ENCODE results near the gene SLC47A2. TPM values are rescaled to one million over a fixed set of nuclear protein-coding genes. Genes with fewer than 3 reads are reported as not detected.
A peak's percentile ranks its signal among the peaks of the same experiment; 100 is the strongest.

SLC47A2 gene
- polyA plus RNA-seq, 1 donor (not counting 4 experiments of a cell fraction or from before 2014, with no cell fraction given) = 0.88 TPM

- Histone ChIP-seq H3K79me2 (ENCODE audit: control insufficient read depth, insufficient read depth, low read length) (no peaks in the 10 kb centered on the region), H3K36me3 (ENCODE audit: control insufficient read depth in 2 of 2, extremely low read depth in 1 of 2, insufficient read depth in 2 of 2, low read length in 2 of 2) (no peaks in the 10 kb centered on the region), H3K27ac (ENCODE audit: control insufficient read depth, insufficient read depth, low read length) (no peak overlapping the region), H3K4me1 (ENCODE audit: control insufficient read depth, extremely low read depth, insufficient read depth, low read length) (peaks cover 24% of the 10 kb centered on the region), H3K9ac (ENCODE audit: control insufficient read depth, extremely low read depth, insufficient read depth, low read length) (peak overlapping the region; percentile 54), H4K20me1 (ENCODE audit: control insufficient read depth, extremely low read depth, insufficient read depth, low read length) (no peaks in the 10 kb centered on the region), H2AFZ (ENCODE audit: control insufficient read depth, low read length) (peak overlapping the region; percentile 73), H3K9me3 (ENCODE audit: control insufficient read depth, low read depth, low read length) (no peaks in the 10 kb centered on the region), H3K27me3 (ENCODE audit: control insufficient read depth, extremely low read depth, insufficient read depth, low read length) (no peaks in the 10 kb centered on the region), H3K4me2 (ENCODE audit: control insufficient read depth, extremely low read depth, insufficient read depth, low read depth, low read length) (peak overlapping the region; percentile 58), H3K4me3 (ENCODE audit: control insufficient read depth in 2 of 3, extremely low read depth in 1 of 3, insufficient read depth in 2 of 3, low read depth in 1 of 3, low read length in 3 of 3) (peak overlapping the region; percentile 21 to 38 (median 29)), H3K9me1 (ENCODE audit: control insufficient read depth, extremely low read depth, insufficient read depth, low read length) (no peaks in the 10 kb centered on the region)
- FAIRE-seq (no peak), DNase-seq (ENCODE audit: low read depth, low spot score) (no peak)
- no peak for TF ChIP-seq EZH2 (IDR thresholded peaks at IDR 0.05; ENCODE audit: low read length)
- no peak for TF ChIP-seq CTCF (optimal IDR thresholded peaks at IDR 0.05 in 1 of 3, IDR thresholded peaks at IDR 0.05 in 1 of 3, conservative IDR thresholded peaks at IDR 0.05 in 1 of 3; ENCODE audit: extremely low read depth in 1 of 3, insufficient read depth in 2 of 3, low read length in 3 of 3)
- dilution Hi-C loops (cut with MboI; ENCODE audit: extremely low pct_ligation_motif_present, low sequenced_read_pairs) = no loop called here
Measured at GRCh38 chr17:19744492-19744891, 28.1 kb upstream of the SLC47A2 start.

- dilution Hi-C loops (cut with MboI; ENCODE audit: extremely low pct_ligation_motif_present, low sequenced_read_pairs) = no loop called here
- Histone ChIP-seq H3K4me3 (ENCODE audit: control insufficient read depth in 2 of 3, extremely low read depth in 1 of 3, insufficient read depth in 2 of 3, low read depth in 1 of 3, low read length in 3 of 3) (no peak overlapping the region), H3K27ac (ENCODE audit: control insufficient read depth, insufficient read depth, low read length) (no peak overlapping the region), H3K9ac (ENCODE audit: control insufficient read depth, extremely low read depth, insufficient read depth, low read length) (no peak overlapping the region), H3K4me2 (ENCODE audit: control insufficient read depth, extremely low read depth, insufficient read depth, low read depth, low read length) (no peak overlapping the region), H3K36me3 (ENCODE audit: control insufficient read depth in 2 of 2, extremely low read depth in 1 of 2, insufficient read depth in 2 of 2, low read length in 2 of 2) (no peaks in the 10 kb centered on the region), H3K27me3 (ENCODE audit: control insufficient read depth, extremely low read depth, insufficient read depth, low read length) (no peaks in the 10 kb centered on the region), H3K9me3 (ENCODE audit: control insufficient read depth, low read depth, low read length) (no peaks in the 10 kb centered on the region), H3K9me1 (ENCODE audit: control insufficient read depth, extremely low read depth, insufficient read depth, low read length) (no peaks in the 10 kb centered on the region), H3K79me2 (ENCODE audit: control insufficient read depth, insufficient read depth, low read length) (no peaks in the 10 kb centered on the region), H4K20me1 (ENCODE audit: control insufficient read depth, extremely low read depth, insufficient read depth, low read length) (no peaks in the 10 kb centered on the region), H2AFZ (ENCODE audit: control insufficient read depth, low read length) (no peak overlapping the region), H3K4me1 (ENCODE audit: control insufficient read depth, extremely low read depth, insufficient read depth, low read length) (peaks cover 18% of the 10 kb centered on the region)
- DNase-seq (ENCODE audit: low read depth, low spot score) (no peak), FAIRE-seq (no peak)
- no peak for TF ChIP-seq EZH2 (IDR thresholded peaks at IDR 0.05; ENCODE audit: low read length)
- no peak for TF ChIP-seq CTCF (optimal IDR thresholded peaks at IDR 0.05 in 1 of 3, IDR thresholded peaks at IDR 0.05 in 1 of 3, conservative IDR thresholded peaks at IDR 0.05 in 1 of 3; ENCODE audit: extremely low read depth in 1 of 3, insufficient read depth in 2 of 3, low read length in 3 of 3)
Measured at GRCh38 chr17:19743101-19744100, 27.0 kb upstream of the SLC47A2 start.
